COLO668 (cell line): ENCODE data around the gene CIT.

ENCODE experiments used
- DNase-seq: peaks from one replicate; lab custom pipeline; 2025; ENCODE audit not compliant: unreplicated experiment; lab: John Stamatoyannopoulos, UW

The CIT gene

DNA sequence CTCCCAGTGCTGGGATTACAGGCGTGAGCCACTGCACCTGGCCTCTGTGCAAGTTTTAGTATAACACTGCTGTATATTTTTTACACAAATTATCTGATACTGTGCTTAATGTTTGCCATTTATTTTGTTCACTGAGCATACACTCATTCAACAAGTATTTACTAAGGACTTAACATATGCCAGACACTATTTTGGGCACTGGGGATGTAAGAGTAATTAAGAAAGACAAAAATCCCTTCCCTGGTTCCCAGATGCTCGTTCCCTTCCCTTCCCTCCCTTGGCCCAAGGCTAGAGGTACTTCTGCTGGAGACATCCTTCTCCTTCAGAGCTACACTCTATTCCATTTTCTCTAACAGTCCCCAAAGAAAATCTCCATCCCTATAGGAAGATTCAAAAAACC, 12.5 kb downstream of the CIT start:
- DNase-seq, result no peak

GRCh38 chr12:119859241-119859640, 17.9 kb downstream of the CIT start:
- no peak for DNase-seq

DNA sequence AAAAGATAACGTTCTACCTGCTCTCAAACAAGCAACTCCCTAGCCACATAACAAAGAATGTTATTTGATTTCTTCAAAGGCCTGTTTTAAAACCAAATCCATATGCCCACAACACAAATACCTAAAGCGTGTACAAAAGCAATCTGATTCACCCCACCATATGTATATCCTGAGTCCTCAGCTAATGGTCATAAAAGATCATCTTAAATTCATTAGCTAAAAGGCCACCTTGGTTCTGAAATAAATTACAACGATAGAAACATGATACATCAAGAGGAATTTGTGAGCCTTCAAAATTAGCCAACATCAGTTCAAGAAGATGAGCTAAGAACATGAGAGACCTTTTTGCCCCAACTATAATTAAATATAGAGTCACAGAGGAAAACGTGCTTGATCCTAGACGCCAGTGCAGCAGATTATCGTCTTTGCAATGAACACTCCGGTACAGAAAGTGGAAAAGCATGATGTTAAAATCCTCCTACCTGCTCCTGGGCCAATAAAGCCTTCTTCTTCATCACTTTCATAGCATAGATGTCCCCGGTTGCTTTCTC, 20.0 kb downstream of the CIT start:
- DNase-seq, result no peak

DNA sequence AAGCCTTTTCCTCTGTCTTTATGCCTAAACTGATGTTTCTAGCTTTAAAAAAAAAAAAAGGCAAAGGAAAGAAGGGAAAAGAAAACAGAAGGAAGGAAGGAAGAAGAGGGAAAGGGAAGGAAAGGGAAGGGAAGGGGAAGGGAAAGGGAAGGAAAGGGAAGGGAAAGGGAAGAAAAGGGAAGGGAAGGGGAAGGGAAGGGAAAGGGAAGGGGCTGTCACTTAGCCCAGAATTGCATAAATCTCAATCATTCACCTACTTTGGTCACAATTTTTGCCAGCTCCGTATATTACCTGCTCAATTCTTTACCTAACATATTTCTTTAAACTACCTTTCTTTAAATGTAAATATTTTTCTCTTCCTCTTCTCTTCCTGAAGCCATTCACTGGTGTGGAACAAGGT, 26.8 kb downstream of the CIT start:
- DNase-seq, result no peak

DNA sequence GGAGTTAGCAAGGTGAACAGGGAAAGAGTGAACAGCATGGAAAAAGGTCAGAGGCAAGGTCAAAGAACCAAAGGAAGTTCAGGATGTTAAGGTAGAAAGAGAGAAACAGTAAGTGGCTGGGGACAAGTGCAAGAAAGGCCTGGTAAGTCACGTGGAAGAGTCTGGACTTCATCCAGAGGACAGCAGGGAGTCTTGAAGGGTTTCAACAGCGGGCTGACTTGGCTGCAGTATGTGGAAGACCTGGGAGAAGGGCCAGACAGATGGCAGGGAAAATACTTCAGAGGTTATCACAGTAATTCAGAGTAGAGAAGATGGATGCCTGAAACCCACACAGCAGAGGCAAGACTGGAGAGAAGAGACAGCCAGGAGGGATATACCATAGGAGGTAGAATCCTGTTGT, 34.0 kb downstream of the CIT start:
- DNase-seq, result no peak

DNA sequence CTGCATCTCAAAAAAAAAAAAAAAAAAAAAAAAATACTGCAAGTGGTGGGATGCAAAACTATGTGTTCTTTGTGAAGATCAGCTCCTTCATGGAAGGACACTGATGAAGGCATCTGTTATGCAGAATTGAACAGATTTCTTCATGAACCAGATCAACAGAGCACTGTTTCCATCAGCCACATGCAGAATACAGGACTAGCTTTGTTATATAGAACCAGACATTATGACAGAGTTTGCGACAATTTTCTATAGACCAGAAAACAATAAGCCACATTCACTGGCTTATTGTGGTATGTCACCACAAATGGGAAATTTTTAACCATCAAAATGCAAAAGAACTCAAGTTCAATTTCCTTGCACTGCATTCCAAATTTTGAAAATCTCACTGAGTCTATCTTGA, 34.7 kb downstream of the CIT start:
- DNase-seq, result no peak

GRCh38 chr12:119841433-119842210, 35.5 kb downstream of the CIT start:
- no peak for DNase-seq

- no peak for DNase-seq
These were observed 36.5 kb downstream of the CIT start for GRCh38 chr12:119840582-119840981.

DNA sequence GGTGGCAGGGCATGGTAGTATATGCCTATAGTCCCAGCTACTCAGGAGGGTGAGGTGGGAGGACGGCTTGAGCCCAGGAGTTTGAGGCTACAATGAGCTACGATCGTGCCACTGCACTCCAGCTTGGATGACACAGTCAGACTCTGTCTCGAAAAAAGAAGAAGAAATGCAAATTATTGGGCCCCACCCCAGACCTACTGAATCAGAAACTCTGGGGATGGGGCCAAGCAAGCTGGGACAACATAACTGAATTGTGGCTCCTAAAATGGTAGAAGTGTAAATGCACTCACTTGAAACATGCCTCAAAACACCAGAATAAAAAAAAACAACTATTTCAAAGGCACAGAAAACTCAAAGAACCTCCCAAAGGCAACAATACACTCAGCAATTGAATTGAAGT, 37.0 kb downstream of the CIT start:
- DNase-seq, result no peak

DNA sequence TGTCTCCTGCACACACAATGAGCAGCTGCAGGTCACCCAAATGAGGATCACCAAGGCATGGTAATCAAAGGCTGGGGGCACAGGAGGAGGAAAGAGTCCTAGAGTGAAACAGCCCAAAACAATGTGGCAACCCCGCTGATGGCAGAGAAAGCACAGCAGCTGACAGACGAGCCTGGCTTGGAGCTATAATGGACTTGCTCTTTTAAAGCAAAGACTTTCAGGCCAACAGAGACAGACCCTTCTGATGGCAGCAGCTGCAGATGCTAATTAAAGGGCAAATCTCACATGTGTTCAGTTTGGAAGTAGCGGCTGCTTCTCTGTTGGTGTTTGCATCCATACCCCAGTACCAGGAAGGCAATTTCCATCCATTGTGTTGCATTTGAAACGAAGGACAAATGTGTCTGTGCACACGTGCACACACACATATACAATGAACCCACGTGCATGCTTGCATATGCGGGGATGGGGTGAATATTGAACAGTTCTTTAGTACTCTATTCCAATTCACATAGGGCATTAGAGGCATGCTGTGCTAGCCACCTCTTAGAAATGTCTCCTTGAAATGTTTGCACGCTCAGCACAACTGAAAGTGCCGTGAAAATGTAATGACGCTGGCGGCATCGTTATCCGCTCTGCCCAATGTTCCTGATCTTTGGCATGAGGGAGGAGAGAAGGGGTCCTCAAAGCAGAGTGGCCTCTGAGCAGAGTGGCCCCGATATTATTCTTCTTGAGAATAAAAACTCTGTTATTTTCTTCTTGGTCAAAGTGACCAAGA, 38.1 kb downstream of the CIT start:
- no peak for DNase-seq

GRCh38 chr12:119836781-119837180, 40.3 kb downstream of the CIT start:
- no peak for DNase-seq

DNA sequence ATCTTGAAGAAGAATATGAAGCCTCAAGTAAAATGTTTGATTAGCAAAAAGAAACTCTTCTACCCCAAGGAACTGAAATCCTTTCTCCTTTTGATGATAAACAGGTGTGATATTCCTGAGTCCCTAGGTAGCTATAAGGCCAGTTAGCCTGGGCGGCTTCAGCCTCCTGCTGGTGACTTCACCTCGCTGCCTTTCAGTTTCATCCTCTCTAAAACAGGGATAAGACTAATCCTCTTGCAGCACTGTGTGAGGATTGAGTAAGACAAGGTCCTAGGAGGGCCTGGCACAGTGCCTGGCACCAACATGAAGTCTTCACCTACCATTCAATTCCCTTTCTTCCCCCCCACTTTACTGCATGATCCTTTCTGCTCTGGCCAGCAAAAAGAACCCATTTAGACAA, 42.1 kb downstream of the CIT start:
- DNase-seq, result no peak

GRCh38 chr12:119829439-119829838, 47.7 kb downstream of the CIT start:
- DNase-seq, result no peak

DNA sequence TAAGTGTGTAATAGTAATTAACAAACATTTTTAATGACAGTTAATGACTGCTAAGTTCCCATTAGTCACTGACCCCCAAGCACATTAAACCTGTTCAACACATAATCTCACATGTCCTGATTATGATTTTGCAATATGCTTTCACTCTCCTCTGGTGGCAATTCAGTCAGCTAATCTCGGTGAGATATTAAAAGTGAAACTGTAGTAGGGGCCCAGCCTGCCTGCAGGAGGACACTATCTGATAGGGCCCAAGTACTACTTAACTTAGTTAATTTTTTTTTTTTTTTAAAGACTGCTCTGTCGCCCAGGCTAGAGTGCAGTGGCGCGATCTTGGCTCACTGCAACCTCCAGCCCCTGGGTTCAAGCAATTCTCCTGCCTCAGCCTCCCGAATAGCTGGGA, 48.8 kb downstream of the CIT start:
- no peak for DNase-seq

GRCh38 chr12:119827760-119828159, 49.4 kb downstream of the CIT start:
- no peak for DNase-seq

- no peak for DNase-seq
These were observed 50.3 kb downstream of the CIT start for GRCh38 chr12:119826661-119827445.

- no peak for DNase-seq
These were observed 51.9 kb downstream of the CIT start for GRCh38 chr12:119825262-119825661.

DNA sequence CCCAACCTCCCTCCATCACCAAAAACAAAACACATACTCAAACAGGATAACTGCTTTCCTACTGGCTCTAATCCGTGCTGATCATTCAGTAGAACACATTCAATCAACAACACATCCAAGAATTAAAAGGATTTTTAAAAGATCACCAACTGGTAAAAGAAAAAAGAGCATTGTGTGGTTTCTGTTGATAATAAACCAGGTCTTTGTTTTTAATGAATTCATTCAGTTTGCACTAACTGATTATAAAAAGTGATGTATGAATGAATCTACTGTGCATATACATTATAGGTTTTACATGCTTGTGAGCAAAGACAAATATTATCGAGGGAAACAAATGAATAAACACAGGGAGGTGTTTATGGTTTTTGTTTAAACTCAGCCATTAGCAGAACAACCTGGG, 55.1 kb downstream of the CIT start:
- DNase-seq, result no peak

DNA sequence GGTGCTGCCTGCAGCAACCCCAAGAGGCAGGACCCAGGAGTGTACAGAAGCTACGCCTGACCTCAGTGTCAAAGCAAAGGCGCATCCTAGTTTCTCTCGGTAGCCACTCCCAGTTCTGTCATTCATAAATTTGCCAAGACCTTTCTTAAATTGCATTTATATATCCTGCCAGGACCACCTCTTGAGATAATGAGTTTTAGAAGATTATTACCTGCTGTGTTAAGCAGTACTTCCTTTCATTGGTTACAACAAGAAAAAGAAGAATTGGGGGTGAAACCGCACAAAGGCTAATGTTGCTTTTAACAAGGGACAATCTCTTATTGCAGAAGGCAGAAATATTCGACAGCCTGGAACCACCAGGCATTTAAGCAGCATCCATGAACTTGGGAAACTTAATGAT, 57.8 kb downstream of the CIT start:
- DNase-seq, result no peak

- no peak for DNase-seq
These were observed 59.4 kb downstream of the CIT start for GRCh38 chr12:119817546-119818343.

GRCh38 chr12:119809023-119809422, 68.1 kb downstream of the CIT start:
- DNase-seq, result no peak
